ENCODE measurements around the gene PNN. TPM values are rescaled to one million over a fixed set of nuclear protein-coding genes. Genes with fewer than 3 reads are reported as not detected.

The PNN gene
- total and polyA plus RNA-seq, 2 of the 8 experiments (the other 6 are each of a cell fraction or from before 2014, with no cell fraction given) = 27.5 to 121 TPM

DNA sequence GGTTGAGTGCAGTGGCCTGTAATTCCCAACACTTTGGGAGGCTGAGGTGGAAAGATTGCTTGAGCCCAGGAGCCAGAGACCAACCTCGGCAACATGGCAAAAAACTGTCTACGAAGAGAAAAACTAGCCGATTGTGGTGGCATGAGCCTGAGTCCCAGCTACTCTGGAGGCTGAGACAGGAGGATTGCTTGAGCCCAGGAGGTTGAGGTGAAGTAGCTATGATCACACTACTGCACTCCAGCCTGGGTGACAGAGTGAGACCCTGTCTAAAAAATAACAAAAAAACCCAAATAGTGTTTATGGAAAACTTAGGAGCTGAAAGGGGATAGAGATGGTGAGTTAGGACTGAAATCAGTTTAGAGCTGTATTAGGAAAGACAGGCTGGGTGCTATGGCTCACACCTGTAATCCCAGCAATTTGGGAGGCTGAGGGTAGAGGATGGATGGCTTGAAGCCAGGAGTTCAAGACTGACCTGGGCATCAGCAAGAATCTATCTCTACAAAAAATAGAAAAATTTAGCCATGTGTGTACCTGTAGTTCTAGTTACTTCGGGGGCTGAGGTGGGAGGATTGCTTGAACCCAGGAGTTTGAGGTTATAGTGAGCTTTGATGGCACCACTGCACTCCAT lies 9.7 kb downstream of the PNN start:
- no peaks in the 10 kb centered on the region for H3K27me3 ChIP-seq (replicated peaks in 1 of 4; ENCODE audit: control insufficient read depth in 3 of 4, extremely low read depth in 1 of 4, insufficient read depth in 3 of 4, low read length in 3 of 4)
- no peak overlapping the region for H3K27ac ChIP-seq (ENCODE audit: low read depth, low read length)
- 95% methylated on average over 4 of the region's 4 CpGs; no CpG with 5 or more reads in 1 of the 2 experiments for WGBS, 2 experiments (ENCODE audit: extremely low coverage in 1 of 2, insufficient coverage in 1 of 2, insufficient read length in 1 of 2, insufficient replicate concordance in 2 of 2, low coverage in 1 of 2, low lambda C conversion rate in 2 of 2, missing lambda C conversion rate in 1 of 2)
- H2BK12ac ChIP-seq (ENCODE audit: low read depth, low read length) = no peak overlapping the region
- no peak overlapping the region for H3K9ac ChIP-seq (replicated peaks in 1 of 4; ENCODE audit: extremely low read depth in 1 of 4, low read depth in 3 of 4, low read length in 3 of 4)
- no peak overlapping the region for H2AK5ac ChIP-seq (ENCODE audit: low read depth, low read length)
- peaks cover 0 to 15% of the 10 kb centered on the region in 2 experiments; a peak in 3 of 4 replicates for H3K79me2 ChIP-seq (ENCODE audit: control insufficient read depth in 1 of 2, insufficient read depth in 2 of 2, low read length in 2 of 2)
- no peak overlapping the region for H2BK5ac ChIP-seq (ENCODE audit: low read depth, low read length)
- H4K91ac ChIP-seq (replicated peaks; ENCODE audit: insufficient read length, low read length) = no peak overlapping the region
- no peaks in the 10 kb centered on the region for H3K9me3 ChIP-seq (ENCODE audit: insufficient read depth in 2 of 2, low read depth in 1 of 2, low read length in 1 of 2)
- H4K5ac ChIP-seq (ENCODE audit: insufficient read length, low read depth, low read length) = no peak overlapping the region
- no peaks in the 10 kb centered on the region; the same call in none of the 2 replicates for H3K79me1 ChIP-seq (ENCODE audit: low read depth, low read length)
- no peak overlapping the region; the same call in 1 of the 2 replicates for H4K8ac ChIP-seq (ENCODE audit: extremely low read depth, insufficient read depth, low read length)
- CTCF ChIA-PET (ENCODE audit: partially characterized antibody) = interaction anchor here (1.0 to 1.6 kb wide), 2 partner anchors 15 to 185 kb away, joined by 3 to 8 read pairs; partner anchors contain the start of gene TRAPPC6B
- no peak overlapping the region for H2BK15ac ChIP-seq (ENCODE audit: low read length)
- H3K4ac ChIP-seq (replicated peaks; ENCODE audit: insufficient read length, low read depth, low read length) = no peak overlapping the region
- H3K4me2 ChIP-seq (ENCODE audit: insufficient read depth in 1 of 2, low read depth in 2 of 2, low read length in 2 of 2) = no peak overlapping the region
- H3K4me3 ChIP-seq (ENCODE audit: extremely low read depth in 1 of 4, insufficient read depth in 2 of 4, low read depth in 3 of 4, low read length in 4 of 4) = no peak overlapping the region
- H3K4me1 ChIP-seq (replicated peaks in 1 of 4; ENCODE audit: control insufficient read depth in 3 of 4, insufficient read depth in 4 of 4, low read length in 3 of 4) = peaks cover 0 to 10% (median 4%) of the 10 kb centered on the region in 4 experiments; a peak in 4 of 7 replicates
- H3K18ac ChIP-seq (ENCODE audit: extremely low read depth, low read length) = no peak overlapping the region
- peaks cover 19 to 53% (median 39%) of the 10 kb centered on the region in 4 experiments for H3K36me3 ChIP-seq (ENCODE audit: control insufficient read depth in 2 of 4, insufficient read depth in 4 of 4, low read length in 3 of 4)
- H4K20me1 ChIP-seq (replicated peaks in 1 of 2; ENCODE audit: control insufficient read depth in 1 of 2, insufficient read depth in 2 of 2, low read length in 2 of 2) = peaks cover 4 to 6% of the 10 kb centered on the region in 2 experiments
- H3K23me2 ChIP-seq (ENCODE audit: low read depth, low read length) = no peaks in the 10 kb centered on the region; the same call in 1 of the 2 replicates
- H2BK120ac ChIP-seq (replicated peaks; ENCODE audit: low read depth, low read length) = no peak overlapping the region
- DNase-seq (ENCODE audit: low read depth in 1 of 2, low spot score in 2 of 2) (no peak), FAIRE-seq (no peak)
- H2AFZ ChIP-seq (ENCODE audit: low read length) = no peak overlapping the region
- H2BK20ac ChIP-seq (ENCODE audit: low read length) = no peak overlapping the region
- no peak overlapping the region for H3K14ac ChIP-seq (ENCODE audit: insufficient read length)
- POLR2A ChIA-PET (ENCODE audit: partially characterized antibody) = interaction anchor here (0.7 to 13.8 kb wide), 23 partner anchors 6 to 246 kb away, joined by 3 to 219 read pairs (median 4); partner anchors contain the start of genes GEMIN2, PNN, SEC23A and TRAPPC6B
- no peak overlapping the region for H3K23ac ChIP-seq (ENCODE audit: insufficient read length)
- H3K56ac ChIP-seq (replicated peaks; ENCODE audit: insufficient read length, low read depth, low read length) = no peak overlapping the region
- TF ChIP-seq EGR1 (IDR thresholded peaks at IDR 0.05; ENCODE audit: borderline replicate concordance, low read depth, low read length) = no peak
- TF ChIP-seq GABPA (IDR thresholded peaks at IDR 0.05; ENCODE audit: borderline replicate concordance, insufficient read depth, low read length) = no peak
- TF ChIP-seq POLR2AphosphoS5 (IDR thresholded peaks at IDR 0.05; ENCODE audit: low read depth, low read length) = peak; percentile 79
- no peak for TF ChIP-seq TAF7 (optimal IDR thresholded peaks at IDR 0.05; ENCODE audit: borderline replicate concordance, low read depth, low read length)
- no peak for TF ChIP-seq YY1 (IDR thresholded peaks at IDR 0.05; ENCODE audit: low read depth, low read length)
- TF ChIP-seq POLR2A (IDR thresholded peaks at IDR 0.05; ENCODE audit: control extremely low read depth in 1 of 2, low read depth in 2 of 2, low read length in 2 of 2) = peak in 1 of 2 experiments; percentile 68; a peak in 2 of 3 replicates
- TF ChIP-seq, protein P1, sequence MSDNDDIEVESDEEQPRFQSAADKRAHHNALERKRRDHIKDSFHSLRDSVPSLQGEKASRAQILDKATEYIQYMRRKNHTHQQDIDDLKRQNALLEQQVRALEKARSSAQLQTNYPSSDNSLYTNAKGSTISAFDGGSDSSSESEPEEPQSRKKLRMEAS (IDR thresholded peaks at IDR 0.05) = no peak
- TF ChIP-seq CEBPB (IDR thresholded peaks at IDR 0.05; ENCODE audit: low read depth, low read length) = no peak
- TF ChIP-seq JUN (IDR thresholded peaks at IDR 0.05; ENCODE audit: low read depth, low read length) = no peak
- TF ChIP-seq JUND (IDR thresholded peaks at IDR 0.05; ENCODE audit: low read length) = no peak
- TF ChIP-seq, protein P2, sequence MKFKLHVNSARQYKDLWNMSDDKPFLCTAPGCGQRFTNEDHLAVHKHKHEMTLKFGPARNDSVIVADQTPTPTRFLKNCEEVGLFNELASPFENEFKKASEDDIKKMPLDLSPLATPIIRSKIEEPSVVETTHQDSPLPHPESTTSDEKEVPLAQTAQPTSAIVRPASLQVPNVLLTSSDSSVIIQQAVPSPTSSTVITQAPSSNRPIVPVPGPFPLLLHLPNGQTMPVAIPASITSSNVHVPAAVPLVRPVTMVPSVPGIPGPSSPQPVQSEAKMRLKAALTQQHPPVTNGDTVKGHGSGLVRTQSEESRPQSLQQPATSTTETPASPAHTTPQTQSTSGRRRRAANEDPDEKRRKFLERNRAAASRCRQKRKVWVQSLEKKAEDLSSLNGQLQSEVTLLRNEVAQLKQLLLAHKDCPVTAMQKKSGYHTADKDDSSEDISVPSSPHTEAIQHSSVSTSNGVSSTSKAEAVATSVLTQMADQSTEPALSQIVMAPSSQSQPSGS (IDR thresholded peaks at IDR 0.05; ENCODE audit: low read length) = no peak
- TF ChIP-seq SRF (IDR thresholded peaks at IDR 0.05; ENCODE audit: low read depth, low read length) = no peak
